ENCODE results near the gene COQ8B. TPM values are rescaled to one million over a fixed set of nuclear protein-coding genes. Genes with fewer than 3 reads are reported as not detected.
"Not testable (repeated sequence)": the region's sequence is repeated elsewhere in the genome, so short reads cannot be mapped to it uniquely, and the experiment has no call there.

The COQ8B gene
- total and polyA plus RNA-seq, 4 donors: 34.7 to 78.8 (median 52.3) TPM

DNA sequence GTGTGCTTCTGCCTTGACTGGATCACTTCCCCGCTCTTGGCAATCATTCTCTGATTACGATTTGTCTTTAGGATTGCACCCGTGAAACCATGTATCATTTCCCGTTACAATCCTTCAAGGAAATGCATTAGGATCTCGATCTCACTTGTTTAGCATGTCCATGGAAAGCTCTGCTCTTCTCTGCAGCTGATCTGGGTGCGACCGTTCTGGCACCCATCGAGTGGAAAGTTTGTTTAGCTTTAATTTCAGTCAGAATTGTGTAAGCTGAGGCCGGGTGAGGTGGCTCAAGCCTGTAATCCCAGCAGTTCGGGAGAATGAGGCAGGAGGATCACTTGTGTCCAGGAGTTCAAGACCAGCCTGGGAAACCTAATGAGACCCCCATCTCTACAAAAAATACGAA is 57.1 kb downstream of the COQ8B start:
- Histone ChIP-seq H3K4me1 (ENCODE audit: control insufficient read depth in 5 of 5, insufficient read depth in 5 of 5, low read length in 5 of 5) (peaks cover 0 to 7% (median 2%) of the 10 kb centered on the region in 5 donors), H3K4me3 (no peak overlapping the region), H3K36me3 (ENCODE audit: control insufficient read depth in 4 of 4, insufficient read depth in 4 of 4, low read length in 4 of 4) (no peaks in the 10 kb centered on the region), H3K27me3 (ENCODE audit: control insufficient read depth in 3 of 3, insufficient read depth in 3 of 3, low read length in 2 of 3) (no peaks in the 10 kb centered on the region), H3K9ac (ENCODE audit: insufficient read depth in 1 of 2, low read length in 2 of 2) (no peak overlapping the region), H3K9me3 (ENCODE audit: control insufficient read depth in 4 of 4, insufficient read depth in 3 of 4, low read length in 3 of 4) (no peaks in the 10 kb centered on the region), H3K27ac (ENCODE audit: low read depth in 1 of 2, low read length in 1 of 2) (no peak overlapping the region)
- DNase-seq (no peak), ATAC-seq (ENCODE audit: insufficient read depth, low FRiP score) (no peak)
- 78 to 84% methylated on average over 11 of the region's 11 CpGs for WGBS, 2 donors
- TF ChIP-seq, protein P1, sequence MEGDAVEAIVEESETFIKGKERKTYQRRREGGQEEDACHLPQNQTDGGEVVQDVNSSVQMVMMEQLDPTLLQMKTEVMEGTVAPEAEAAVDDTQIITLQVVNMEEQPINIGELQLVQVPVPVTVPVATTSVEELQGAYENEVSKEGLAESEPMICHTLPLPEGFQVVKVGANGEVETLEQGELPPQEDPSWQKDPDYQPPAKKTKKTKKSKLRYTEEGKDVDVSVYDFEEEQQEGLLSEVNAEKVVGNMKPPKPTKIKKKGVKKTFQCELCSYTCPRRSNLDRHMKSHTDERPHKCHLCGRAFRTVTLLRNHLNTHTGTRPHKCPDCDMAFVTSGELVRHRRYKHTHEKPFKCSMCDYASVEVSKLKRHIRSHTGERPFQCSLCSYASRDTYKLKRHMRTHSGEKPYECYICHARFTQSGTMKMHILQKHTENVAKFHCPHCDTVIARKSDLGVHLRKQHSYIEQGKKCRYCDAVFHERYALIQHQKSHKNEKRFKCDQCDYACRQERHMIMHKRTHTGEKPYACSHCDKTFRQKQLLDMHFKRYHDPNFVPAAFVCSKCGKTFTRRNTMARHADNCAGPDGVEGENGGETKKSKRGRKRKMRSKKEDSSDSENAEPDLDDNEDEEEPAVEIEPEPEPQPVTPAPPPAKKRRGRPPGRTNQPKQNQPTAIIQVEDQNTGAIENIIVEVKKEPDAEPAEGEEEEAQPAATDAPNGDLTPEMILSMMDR (IDR thresholded peaks at IDR 0.05; ENCODE audit: control extremely low read depth, extremely low read depth): no peak

DNA sequence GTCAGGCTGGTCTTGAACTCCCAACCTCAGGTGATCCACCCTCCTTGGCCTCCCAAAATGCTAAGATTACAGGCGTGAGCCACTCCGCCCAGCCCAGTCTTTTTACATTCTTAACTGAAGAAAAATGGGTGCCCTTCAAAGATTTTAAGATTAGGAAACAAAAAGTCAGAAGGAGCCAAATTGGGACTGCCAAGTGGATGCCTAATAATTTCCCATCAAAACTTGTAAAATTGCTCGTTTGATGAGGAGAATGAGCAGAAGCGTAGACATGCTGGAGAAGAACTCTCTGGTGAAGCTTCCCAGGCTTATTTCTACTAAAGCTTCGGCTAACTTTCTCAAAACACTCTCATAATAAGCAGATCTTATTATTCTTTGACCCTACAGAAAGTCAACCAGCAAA is 57.6 kb downstream of the COQ8B start:
- no peak overlapping the region for H3K4me3 ChIP-seq
- H3K9ac ChIP-seq (ENCODE audit: insufficient read depth in 1 of 2, low read length in 2 of 2): no peak overlapping the region
- TF ChIP-seq, protein P1 (IDR thresholded peaks at IDR 0.05; ENCODE audit: control extremely low read depth, extremely low read depth): no peak
- peaks cover 0 to 7% (median 2%) of the 10 kb centered on the region in 5 donors for H3K4me1 ChIP-seq (ENCODE audit: control insufficient read depth in 5 of 5, insufficient read depth in 5 of 5, low read length in 5 of 5)
- H3K27me3 ChIP-seq (ENCODE audit: control insufficient read depth in 3 of 3, insufficient read depth in 3 of 3, low read length in 2 of 3): no peaks in the 10 kb centered on the region
- no peak for ATAC-seq (ENCODE audit: insufficient read depth, low FRiP score)
- H3K9me3 ChIP-seq (ENCODE audit: control insufficient read depth in 4 of 4, insufficient read depth in 3 of 4, low read length in 3 of 4): no peaks in the 10 kb centered on the region
- no peak overlapping the region for H3K27ac ChIP-seq (ENCODE audit: low read depth in 1 of 2, low read length in 1 of 2)
- WGBS, 2 donors: 87 to 93% methylated on average over 5 of the region's 5 CpGs
- no peaks in the 10 kb centered on the region for H3K36me3 ChIP-seq (ENCODE audit: control insufficient read depth in 4 of 4, insufficient read depth in 4 of 4, low read length in 4 of 4)
- DNase-seq: no peak

DNA sequence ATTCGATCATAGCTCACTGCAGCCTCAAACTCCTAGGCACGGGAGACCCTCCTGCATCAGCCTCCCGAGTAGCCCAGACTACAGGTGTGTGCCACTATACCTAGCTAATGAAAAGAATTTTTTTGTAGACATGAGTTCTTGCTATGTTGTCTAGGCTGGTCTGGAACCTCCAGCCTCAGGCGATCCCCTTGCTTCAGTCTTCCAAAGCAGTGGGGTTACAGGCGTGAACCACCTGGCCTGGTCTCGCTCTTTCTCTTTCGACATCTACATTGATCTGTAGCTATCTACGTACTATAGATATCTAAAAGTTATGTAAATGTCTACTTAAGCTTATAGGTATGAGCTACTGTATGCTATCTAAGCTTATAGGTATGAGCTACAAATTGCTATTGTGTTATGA is 58.7 kb downstream of the COQ8B start:
- ATAC-seq (ENCODE audit: insufficient read depth, low FRiP score) (no peak), DNase-seq (no peak)
- Histone ChIP-seq H3K9me3 (ENCODE audit: control insufficient read depth in 4 of 4, insufficient read depth in 3 of 4, low read length in 3 of 4) (no peaks in the 10 kb centered on the region), H3K27ac (ENCODE audit: low read depth in 1 of 2, low read length in 1 of 2) (no peak overlapping the region), H3K9ac (ENCODE audit: insufficient read depth in 1 of 2, low read length in 2 of 2) (no peak overlapping the region), H3K4me3 (no peak overlapping the region), H3K27me3 (ENCODE audit: control insufficient read depth in 3 of 3, insufficient read depth in 3 of 3, low read length in 2 of 3) (no peaks in the 10 kb centered on the region), H3K4me1 (ENCODE audit: control insufficient read depth in 5 of 5, insufficient read depth in 5 of 5, low read length in 5 of 5) (no peaks in the 10 kb centered on the region), H3K36me3 (ENCODE audit: control insufficient read depth in 4 of 4, insufficient read depth in 4 of 4, low read length in 4 of 4) (no peaks in the 10 kb centered on the region)
- TF ChIP-seq, protein P1 (IDR thresholded peaks at IDR 0.05; ENCODE audit: control extremely low read depth, extremely low read depth): no peak
- 93% methylated on average over 8 of the region's 8 CpGs for WGBS, 2 donors

DNA sequence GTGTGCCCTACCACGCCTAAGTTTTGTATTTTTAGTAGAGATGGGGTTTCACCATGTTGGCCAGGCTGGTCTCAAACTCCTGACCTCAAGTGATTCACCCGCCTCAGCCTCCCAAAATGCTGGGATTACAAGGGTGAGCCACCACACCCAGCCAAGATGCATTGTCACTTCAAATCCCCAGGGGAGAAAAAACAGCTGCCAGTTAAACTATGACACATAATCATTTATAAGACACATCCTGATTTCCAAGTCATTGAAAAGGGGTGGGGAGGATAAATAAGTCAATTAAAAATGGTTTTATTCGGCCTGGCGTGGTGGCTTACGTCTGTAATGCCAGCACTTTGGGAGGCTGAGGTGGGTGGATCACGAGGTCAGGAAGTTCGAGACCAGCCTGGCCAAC is 61.0 kb downstream of the COQ8B start:
- WGBS, 2 donors: 83% methylated on average over 7 of the region's 7 CpGs
- peaks cover 0 to 13% (median 6%) of the 10 kb centered on the region in 5 donors for H3K4me1 ChIP-seq (ENCODE audit: control insufficient read depth in 5 of 5, insufficient read depth in 5 of 5, low read length in 5 of 5)
- not testable (repeated sequence) for H3K4me3 ChIP-seq; H3K36me3 ChIP-seq (ENCODE audit: control insufficient read depth in 4 of 4, insufficient read depth in 4 of 4, low read length in 4 of 4); H3K9me3 ChIP-seq (ENCODE audit: control insufficient read depth in 4 of 4, insufficient read depth in 3 of 4, low read length in 3 of 4); H3K27ac ChIP-seq (ENCODE audit: low read depth in 1 of 2, low read length in 1 of 2); H3K27me3 ChIP-seq (ENCODE audit: control insufficient read depth in 3 of 3, insufficient read depth in 3 of 3, low read length in 2 of 3); ATAC-seq (ENCODE audit: insufficient read depth, low FRiP score); DNase-seq; H3K9ac ChIP-seq (ENCODE audit: insufficient read depth in 1 of 2, low read length in 2 of 2)

DNA sequence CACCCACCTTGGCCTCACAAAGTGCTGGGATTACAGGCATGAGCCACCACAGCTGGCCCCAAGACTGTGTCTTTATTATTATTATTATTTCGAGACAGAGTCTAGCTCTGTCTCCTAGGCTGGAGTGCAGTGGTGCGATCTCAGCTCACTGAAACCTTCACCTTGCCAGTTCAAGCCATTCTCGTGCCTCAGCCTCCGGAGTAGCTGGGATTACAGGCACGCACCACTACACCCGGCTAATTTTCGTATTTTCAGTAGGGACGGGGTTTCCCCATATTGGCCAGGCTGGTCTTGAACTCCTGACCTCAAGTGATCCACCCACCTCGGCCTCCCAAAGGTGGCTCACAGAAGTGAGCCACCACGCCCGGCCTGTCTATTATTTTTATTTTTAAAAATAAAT is 64.4 kb downstream of the COQ8B start:
- H3K9me3 ChIP-seq (ENCODE audit: control insufficient read depth in 4 of 4, insufficient read depth in 3 of 4, low read length in 3 of 4); H3K27ac ChIP-seq (ENCODE audit: low read depth in 1 of 2, low read length in 1 of 2); H3K9ac ChIP-seq (ENCODE audit: insufficient read depth in 1 of 2, low read length in 2 of 2); H3K36me3 ChIP-seq (ENCODE audit: control insufficient read depth in 4 of 4, insufficient read depth in 4 of 4, low read length in 4 of 4); H3K4me3 ChIP-seq; H3K27me3 ChIP-seq (ENCODE audit: control insufficient read depth in 3 of 3, insufficient read depth in 3 of 3, low read length in 2 of 3); ATAC-seq (ENCODE audit: insufficient read depth, low FRiP score); DNase-seq: not testable (repeated sequence)
- peaks cover 0 to 18% (median 8%) of the 10 kb centered on the region in 5 donors for H3K4me1 ChIP-seq (ENCODE audit: control insufficient read depth in 5 of 5, insufficient read depth in 5 of 5, low read length in 5 of 5)
- WGBS, 2 donors: 82 to 88% methylated on average over 11 of the region's 11 CpGs
